DMS153 treated with DMSO at 0.1 percent for 48 hours (cell line): ENCODE data around the gene ZFP57.

Experiments
- DNase-seq: peaks from one replicate; lab custom pipeline; 2025; ENCODE audit not compliant: unreplicated experiment; lab: John Stamatoyannopoulos, UW

The ZFP57 gene

GRCh38 chr6:29680904-29681303, at the start of gene ZFP57:
Gene ZFP57 (minus strand): TSS chr6:29681152. CDS start chr6:29677003, 4,149 bp downstream.
- no peak for DNase-seq

GRCh38 chr6:29730575-29731126, 49.7 kb upstream of the ZFP57 start:
- DNase-seq = no peak

DNA sequence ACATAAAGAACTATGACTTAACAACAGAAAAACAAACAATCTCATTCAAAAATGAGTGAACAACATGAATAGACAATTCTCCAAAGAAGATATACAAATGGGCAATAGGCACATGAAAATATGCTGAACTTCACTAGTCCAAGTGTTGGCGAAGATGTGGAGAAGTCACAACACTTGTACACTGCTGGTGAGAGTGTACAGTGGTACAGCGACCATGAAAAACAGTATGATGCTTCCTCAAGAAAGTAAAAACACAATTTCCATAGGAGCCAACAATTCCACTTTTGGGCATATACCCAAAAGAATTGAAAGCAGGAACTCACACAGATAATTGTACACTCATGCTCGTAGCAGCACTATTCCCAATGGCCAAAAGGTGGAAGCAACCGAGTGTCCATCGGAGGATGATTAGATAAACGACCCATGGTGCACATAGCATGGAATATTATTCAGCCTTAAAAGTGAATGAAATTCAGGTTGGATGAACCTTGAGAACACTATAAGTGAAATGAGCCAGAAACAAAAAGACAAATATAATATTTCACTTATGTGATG, 48.9 kb upstream of the ZFP57 start:
- DNase-seq = no peak

DNA sequence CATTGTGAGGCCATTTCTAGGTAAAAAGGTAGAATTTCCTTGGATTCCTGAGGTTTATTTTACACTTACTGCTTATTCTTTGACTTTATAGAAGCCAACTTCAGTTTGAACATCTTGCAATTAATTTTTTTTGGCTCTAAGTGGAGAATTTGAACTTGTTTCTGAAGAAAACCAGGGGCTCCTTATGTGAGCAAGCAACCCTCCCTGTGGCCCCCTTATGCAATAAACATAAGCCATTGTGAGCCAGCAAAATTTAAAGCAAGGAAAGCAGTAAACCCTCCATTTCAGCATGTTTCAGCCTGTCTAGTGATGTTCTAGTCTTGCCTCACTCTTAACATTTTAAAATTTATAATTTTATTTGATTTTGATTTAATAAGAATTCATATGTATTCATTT, 47.9 kb upstream of the ZFP57 start:
- DNase-seq = no peak

DNA sequence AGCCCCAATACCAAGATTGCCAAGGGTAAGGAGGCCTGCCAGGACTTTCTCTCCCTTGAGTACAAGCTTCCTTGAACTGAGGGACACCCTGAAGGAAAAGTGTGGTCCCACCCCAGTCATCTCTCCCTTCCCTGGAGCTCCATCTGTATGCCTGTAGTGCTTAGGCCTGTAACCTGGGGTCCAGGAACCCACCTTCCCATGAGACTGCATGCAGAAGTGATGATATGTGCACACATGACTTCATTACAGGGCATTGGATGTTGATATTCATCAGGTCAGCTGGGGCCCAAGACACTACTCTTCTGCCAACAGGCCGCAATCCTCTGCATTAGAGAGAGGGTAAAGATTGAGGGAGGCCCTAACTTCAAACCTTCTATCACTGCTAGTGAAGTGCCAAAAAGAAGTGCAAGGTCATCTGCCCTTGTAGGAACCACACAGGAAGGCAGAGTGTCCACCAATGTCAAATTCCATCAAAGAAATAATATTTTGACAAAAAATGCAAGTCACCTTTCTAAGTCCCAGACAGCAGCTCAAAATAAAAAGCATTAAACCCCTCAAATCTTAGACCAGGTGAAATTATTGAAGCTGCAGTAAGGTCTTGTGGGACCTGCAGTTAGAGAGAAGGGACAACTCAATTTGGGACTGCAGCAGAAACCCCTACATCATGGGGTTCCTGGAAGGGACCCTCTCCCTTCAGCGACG, 47.4 kb upstream of the ZFP57 start:
- DNase-seq = no peak

GRCh38 chr6:29727637-29728036, 46.7 kb upstream of the ZFP57 start:
- DNase-seq = no peak

GRCh38 chr6:29726571-29727194, 45.7 kb upstream of the ZFP57 start:
- no peak for DNase-seq

GRCh38 chr6:29726001-29726400, 45.0 kb upstream of the ZFP57 start:
- no peak for DNase-seq

GRCh38 chr6:29724937-29725869, 44.3 kb upstream of the ZFP57 start:
- DNase-seq = no peak

DNA sequence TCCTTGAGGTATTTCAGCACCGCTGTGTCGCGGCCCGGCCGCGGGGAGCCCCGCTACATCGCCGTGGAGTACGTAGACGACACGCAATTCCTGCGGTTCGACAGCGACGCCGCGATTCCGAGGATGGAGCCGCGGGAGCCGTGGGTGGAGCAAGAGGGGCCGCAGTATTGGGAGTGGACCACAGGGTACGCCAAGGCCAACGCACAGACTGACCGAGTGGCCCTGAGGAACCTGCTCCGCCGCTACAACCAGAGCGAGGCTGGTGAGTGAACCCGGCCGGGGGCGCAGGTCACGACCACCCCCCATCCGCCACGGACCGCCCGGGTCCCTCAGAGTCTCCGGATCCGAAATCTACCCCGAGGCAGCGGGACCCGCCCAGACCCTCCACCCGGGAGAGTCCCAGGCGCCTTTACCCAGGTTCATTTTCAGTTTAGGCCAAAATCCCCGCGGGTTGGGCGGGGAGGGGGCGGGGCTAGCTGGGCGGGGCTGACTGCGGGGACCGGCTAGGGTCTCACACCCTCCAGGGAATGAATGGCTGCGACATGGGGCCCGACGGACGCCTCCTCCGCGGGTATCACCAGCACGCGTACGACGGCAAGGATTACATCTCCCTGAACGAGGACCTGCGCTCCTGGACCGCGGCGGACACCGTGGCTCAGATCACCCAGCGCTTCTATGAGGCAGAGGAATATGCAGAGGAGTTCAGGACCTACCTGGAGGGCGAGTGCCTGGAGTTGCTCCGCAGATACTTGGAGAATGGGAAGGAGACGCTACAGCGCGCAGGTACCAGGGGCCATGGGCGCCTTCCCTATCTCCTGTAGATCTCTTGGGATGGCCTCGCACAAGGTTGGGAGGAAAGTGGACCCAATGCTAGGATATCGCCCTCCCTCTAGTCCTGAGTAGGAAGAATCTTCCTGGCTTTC, 43.0 kb upstream of the ZFP57 start:
- no peak for DNase-seq

- DNase-seq = peak; percentile 45
Measured at GRCh38 chr6:29723262-29723665, 42.3 kb upstream of the ZFP57 start, which contains the start of gene HLA-F. Gene HLA-F (plus strand): TSS chr6:29723434. CDS start chr6:29723464, 30 bp downstream.

GRCh38 chr6:29720863-29721262, 39.9 kb upstream of the ZFP57 start:
- no peak for DNase-seq

DNA sequence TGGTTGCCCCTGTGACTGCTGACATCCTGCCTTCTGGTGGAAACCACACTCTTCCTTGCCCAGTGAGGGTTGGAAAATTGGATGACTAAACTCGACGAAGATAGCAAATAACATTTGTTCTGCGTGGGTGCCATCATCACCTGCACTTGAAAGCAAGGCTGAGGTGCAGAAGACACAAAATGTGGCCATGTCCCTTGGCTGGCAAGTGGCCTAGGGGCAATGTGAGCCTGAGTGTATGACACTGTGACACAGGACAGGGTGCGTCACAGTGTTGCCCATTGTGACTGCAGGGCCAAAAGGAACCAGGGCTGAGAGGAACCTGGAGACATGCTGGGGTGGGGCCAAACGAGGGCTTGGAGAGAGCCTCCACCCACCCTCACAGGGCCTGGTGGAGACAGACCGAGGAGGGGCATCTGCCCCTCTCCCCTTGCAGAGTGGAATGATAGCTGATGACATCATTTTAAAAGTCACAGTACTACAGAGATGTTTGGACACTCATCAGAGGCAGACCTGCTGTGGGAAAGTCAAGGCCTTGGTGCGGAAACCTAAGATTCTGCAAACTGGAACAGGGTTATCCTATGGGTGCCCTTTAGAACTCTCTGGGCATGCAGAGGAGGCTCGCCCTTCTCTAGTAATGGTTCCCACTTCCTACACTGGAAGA, 29.5 kb upstream of the ZFP57 start:
- no peak for DNase-seq

DNA sequence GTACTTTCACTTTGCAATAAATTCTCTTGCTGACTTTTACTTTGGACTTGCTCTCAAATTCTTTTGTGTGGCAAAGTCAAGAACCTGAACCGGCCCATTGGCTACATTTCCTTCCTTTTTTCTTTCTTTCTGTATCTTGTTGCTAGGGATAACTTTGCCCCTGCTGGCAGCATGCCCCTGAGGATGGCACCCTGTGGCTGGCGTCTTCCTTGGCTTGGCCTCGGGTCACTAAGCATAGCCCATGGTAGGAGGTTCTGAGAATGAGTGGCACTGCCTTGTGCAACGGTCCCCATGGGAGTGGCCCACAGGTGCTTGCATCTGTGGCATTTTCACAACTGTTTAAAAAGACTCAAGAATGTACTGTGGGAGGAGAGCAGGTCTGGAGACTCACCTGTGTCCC, 28.2 kb upstream of the ZFP57 start:
- DNase-seq = no peak

DNA sequence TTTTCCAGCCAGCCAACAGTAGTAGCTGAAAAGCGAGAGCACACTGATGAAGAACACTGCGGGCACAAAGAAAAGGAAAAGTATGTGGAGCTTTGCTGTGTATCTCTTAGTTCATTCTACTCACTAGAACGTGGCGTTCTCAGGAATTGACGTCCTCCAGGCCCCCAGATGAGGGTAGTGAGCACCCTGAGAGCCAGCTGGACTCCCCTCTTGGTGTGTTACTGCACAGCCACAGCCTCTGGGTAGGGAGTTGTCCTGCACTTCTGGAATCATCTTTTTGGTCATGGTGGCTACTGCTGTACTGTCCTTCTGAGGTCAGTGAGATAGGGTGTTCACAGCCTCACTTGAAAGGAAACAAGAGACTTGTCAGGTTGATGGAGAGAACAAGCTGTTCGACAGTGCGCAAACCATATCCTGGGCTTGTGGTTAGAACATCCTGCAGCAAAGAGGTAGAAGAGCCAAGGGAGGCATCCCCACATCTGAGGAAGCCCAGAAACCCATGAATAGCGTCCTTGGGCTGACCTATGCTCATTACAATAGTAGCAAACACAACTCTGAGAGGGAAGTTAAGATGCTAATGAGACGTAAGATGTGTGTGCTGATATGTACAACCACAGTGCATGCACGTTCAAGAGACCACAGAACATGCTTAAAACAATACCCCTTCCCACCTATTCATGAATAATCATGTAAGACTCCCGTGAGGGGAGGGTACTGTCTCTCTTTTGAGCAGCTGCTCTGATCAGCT, 27.7 kb upstream of the ZFP57 start:
- DNase-seq = no peak

DNA sequence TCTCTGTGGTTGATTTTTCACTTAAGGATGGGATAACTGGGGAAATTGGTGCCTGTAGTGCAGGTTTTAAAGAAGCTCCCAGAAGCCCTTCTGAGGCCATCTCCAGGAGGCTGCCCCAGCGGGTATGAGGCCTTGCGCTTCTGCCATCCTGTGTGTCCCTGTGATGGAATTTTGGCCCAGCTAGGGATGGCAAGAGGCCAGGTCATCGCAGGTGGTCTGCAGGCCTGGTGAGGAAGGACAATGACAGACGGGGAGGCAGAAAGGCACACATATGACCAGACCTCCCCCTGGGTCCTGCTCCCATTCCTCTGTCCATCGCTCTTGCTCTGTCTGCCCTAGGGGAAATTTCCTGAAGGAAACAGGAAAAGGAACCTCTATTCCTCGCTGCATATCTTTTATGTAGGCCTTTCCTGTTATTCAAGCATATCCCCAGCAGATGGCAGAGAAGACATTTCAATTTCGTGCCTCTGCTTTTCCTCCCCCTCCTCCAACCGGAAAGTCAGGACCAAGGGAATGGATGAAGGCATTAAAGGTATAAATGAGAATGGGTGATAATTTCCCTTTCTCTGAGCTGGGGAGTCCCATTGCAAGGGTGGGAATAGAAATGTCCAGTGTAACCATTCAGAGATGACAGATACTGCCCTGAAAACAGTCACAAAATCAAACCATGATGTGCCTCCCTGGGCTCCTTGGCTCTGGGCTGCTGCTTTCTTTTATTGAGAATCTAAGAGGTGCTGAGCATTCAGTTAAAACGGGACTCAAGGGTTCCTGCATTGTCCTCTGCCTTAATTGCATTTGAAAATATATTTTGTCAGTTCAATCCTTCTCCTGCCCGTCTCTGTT, 24.7 kb upstream of the ZFP57 start:
- peak; percentile 14 for DNase-seq

- DNase-seq = no peak
Measured at GRCh38 chr6:29702519-29703103, 21.7 kb upstream of the ZFP57 start.
